Fibroblast of mammary gland (primary cell): ENCODE data around the gene RIN2.

Experiments used
- DNase-seq: peaks from one replicate; pipeline ENCODE4 v3.0.0-alpha.2; 2010; ENCODE audit warnings: low read depth
- H3K4me3 ChIP-seq: 2 replicates; pipeline ENCODE4 v1.5.1; 2011; ENCODE audit warnings: low read depth, mild to moderate bottlenecking, low read length, moderate library complexity; ENCODE audit not compliant: control insufficient read depth
- CTCF ChIP-seq: conservative IDR thresholded peaks from 2 replicates; pipeline ENCODE4 v1.5.1; 2011; ENCODE audit warnings: low read depth, low read length, inconsistent platforms; ENCODE audit not compliant: control insufficient read depth, insufficient read depth

The RIN2 gene

GRCh38 chr20:19765913-19766312 is 7.9 kb downstream of the RIN2 start:
- no peak for DNase-seq
- no peak for TF ChIP-seq CTCF
- no peak overlapping the region for H3K4me3 ChIP-seq

- H3K4me3 ChIP-seq = no peak overlapping the region
- DNase-seq = no peak
- TF ChIP-seq CTCF = no peak
Measured at GRCh38 chr20:19767070-19767469, 9.0 kb downstream of the RIN2 start.

DNA sequence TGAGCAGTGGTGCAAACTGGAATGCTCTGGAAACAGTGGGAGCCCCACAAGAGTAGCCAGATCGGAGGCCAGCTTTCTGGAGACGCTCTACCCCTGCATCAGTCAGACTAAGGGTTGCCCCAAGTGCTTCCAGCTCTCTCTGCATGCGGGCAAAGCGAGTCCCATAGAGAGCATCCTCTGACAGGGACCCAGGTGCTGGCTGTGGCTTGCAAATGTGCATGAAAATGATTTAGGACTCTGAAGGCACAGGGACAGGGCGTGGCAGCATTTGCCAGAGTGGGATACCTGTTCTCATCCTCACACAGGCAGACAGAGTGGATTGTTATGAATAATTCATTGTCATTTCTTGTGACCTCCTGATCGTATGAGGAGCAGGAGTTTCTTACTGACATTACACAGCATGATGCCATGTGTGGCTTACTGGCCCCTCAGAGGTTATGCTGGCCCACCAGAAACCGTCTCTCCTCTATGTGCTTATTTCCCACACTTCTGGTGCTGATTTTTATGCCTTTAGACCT is 10.3 kb downstream of the RIN2 start:
- no peak overlapping the region for H3K4me3 ChIP-seq

DNA sequence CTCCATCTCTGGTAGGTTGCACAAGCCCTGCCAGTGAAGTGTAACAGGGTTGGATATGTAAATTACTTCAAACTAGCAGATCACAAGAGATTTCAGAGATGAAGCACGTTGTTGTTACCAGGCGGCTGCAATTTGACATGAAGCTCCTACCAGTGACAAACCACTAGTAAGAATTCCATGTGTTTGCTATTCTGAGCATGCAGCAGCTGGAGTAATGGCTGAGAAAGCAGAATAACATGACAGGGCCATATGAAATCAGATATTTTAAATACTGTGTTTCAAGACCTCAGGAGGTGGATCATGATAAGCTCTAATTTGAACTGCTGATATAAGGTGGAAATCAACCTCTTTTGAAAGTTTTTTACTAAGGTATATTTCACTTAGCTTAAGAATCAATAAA is 11.4 kb downstream of the RIN2 start:
- TF ChIP-seq CTCF = no peak
- H3K4me3 ChIP-seq = no peak overlapping the region
- DNase-seq = no peak

More for the DNA sequence above, 10.3 kb downstream of the RIN2 start:
- DNase-seq = no peak
- no peak for TF ChIP-seq CTCF

DNA sequence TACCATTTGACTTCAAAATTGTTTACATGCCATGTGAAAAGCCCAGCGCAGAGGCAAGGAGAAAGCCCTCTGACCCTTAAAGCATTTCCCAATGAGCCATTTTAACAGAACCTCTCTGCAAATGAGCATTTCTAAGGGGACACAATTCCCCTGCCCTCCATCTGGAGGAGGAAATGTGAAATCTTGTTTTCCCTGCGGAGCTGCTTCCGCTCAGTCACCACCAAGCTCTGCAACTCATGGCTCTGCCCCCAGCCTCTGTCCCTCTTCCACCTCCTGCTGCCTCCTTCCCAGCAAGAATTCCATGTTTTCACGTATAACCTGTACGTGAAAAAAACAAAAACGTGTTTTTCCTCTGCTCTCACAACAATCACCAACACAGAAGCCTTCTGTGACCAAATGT is 12.3 kb downstream of the RIN2 start:
- H3K4me3 ChIP-seq = no peak overlapping the region
- no peak for TF ChIP-seq CTCF
- no peak for DNase-seq

GRCh38 chr20:19771031-19771430 is 13.0 kb downstream of the RIN2 start:
- no peak overlapping the region for H3K4me3 ChIP-seq
- TF ChIP-seq CTCF = no peak
- DNase-seq = no peak

- DNase-seq = no peak
- TF ChIP-seq CTCF = no peak
- H3K4me3 ChIP-seq = no peak overlapping the region
Measured at GRCh38 chr20:19773471-19773870, 15.4 kb downstream of the RIN2 start.
